GM23248 (cell line): Measurements from ENCODE around the gene NTNG2. TPM values are rescaled to one million over a fixed set of nuclear protein-coding genes. Genes with fewer than 3 reads are reported as not detected.
"Not testable (repeated sequence)": the region's sequence is repeated elsewhere in the genome, so short reads cannot be mapped to it uniquely, and the experiment has no call there.

ENCODE experiments used
- DNase-seq: peaks from one replicate; pipeline ENCODE4 v3.0.0-alpha.2; 2015
- H2AFZ ChIP-seq: fragments of 200-600 bp; sonication (generic); 2 replicates; pipeline ENCODE4 v1.6.1; 2016; ENCODE audit warnings: antibody characterized with exemption
- H3F3A ChIP-seq: fragments of 200-600 bp; sonication (generic); 2 replicates; pipeline ENCODE4 v1.6.1; 2016; ENCODE audit warnings: mild to moderate bottlenecking, antibody characterized with exemption, mixed run types; ENCODE audit not compliant: insufficient read depth
- H3K27ac ChIP-seq: fragments of 200-600 bp; sonication (generic); 2 replicates; pipeline ENCODE4 v1.5.1; 2016; ENCODE audit warnings: mild to moderate bottlenecking
- H3K27me3 ChIP-seq: fragments of 200-600 bp; sonication (generic); replicated peaks from 2 replicates; pipeline ENCODE4 v1.6.1; 2016; ENCODE audit warnings: mild to moderate bottlenecking; ENCODE audit not compliant: insufficient read depth
- H3K36me3 ChIP-seq: fragments of 200-600 bp; sonication (generic); 2 replicates; pipeline ENCODE4 v1.6.1; 2016; ENCODE audit warnings: low read depth, mild to moderate bottlenecking
- H3K4me1 ChIP-seq: fragments of 200-600 bp; sonication (generic); 2 replicates; pipeline ENCODE4 v1.6.1; 2016; ENCODE audit warnings: mild to moderate bottlenecking; ENCODE audit not compliant: insufficient read depth
- H3K4me2 ChIP-seq: fragments of 200-600 bp; sonication (generic); one replicate; pipeline ENCODE4 v1.6.1; 2016; ENCODE audit warnings: mild to moderate bottlenecking; ENCODE audit not compliant: unreplicated experiment
- H3K4me3 ChIP-seq: fragments of 200-600 bp; sonication (generic); 2 replicates; pipeline ENCODE4 v1.5.1; 2016; ENCODE audit warnings: mild to moderate bottlenecking
- H3K79me2 ChIP-seq: fragments of 200-600 bp; sonication (generic); 2 replicates; pipeline ENCODE4 v1.6.1; 2016; ENCODE audit warnings: mild to moderate bottlenecking; ENCODE audit not compliant: insufficient read depth
- H3K9ac ChIP-seq: fragments of 200-600 bp; sonication (generic); 2 replicates; pipeline ENCODE4 v1.6.1; 2016; ENCODE audit warnings: mild to moderate bottlenecking
- H3K9me2 ChIP-seq: fragments of 200-600 bp; sonication (generic); 2 replicates; pipeline ENCODE4 v1.6.1; 2016; ENCODE audit warnings: mixed run types, mild to moderate bottlenecking, moderate library complexity; ENCODE audit not compliant: insufficient read depth
- H3K9me3 ChIP-seq: fragments of 200-600 bp; sonication (generic); one replicate; pipeline ENCODE4 v1.6.1; 2017; ENCODE audit warnings: low read depth
- H4K20me1 ChIP-seq: fragments of 200-600 bp; sonication (generic); 2 replicates; pipeline ENCODE4 v1.6.0; 2016; ENCODE audit not compliant: insufficient read depth
- EZH2 ChIP-seq: fragments of 200-600 bp; sonication (generic); IDR thresholded peaks from 2 replicates; pipeline ENCODE4 v1.6.1; 2018; ENCODE audit warnings: antibody characterized with exemption, mild to moderate bottlenecking; ENCODE audit not compliant: insufficient read depth, poor library complexity, severe bottlenecking
- EZH2phosphoT487 ChIP-seq: fragments of 200-600 bp; sonication (generic); IDR thresholded peaks from 2 replicates; pipeline ENCODE4 v1.6.1; 2018; ENCODE audit warnings: antibody characterized with exemption, moderate library complexity, mild to moderate bottlenecking, low read depth; ENCODE audit not compliant: insufficient read depth
- WGBS, 2 experiments: methylation state at CpG; one replicate each; pipeline ENCODE4 v1.1.6; 2015 to 2017; ENCODE audit warnings: low lambda C conversion rate in 2 of 2, low coverage in 1 of 2; ENCODE audit errors: missing lambda C conversion rate in 2 of 2; 5-methylcytosine and 5-hydroxymethylcytosine counted together
- in situ Hi-C: fragments of 300-500 bp; cut with MboI; formaldehyde crosslinking; loops from 2 replicates; pipeline ENCODE4 v1.15.0; 2020
- polyA plus RNA-seq: library from polyadenylated mRNA; unstranded; fragments of >200 nt; fragmentation: Nextera tagmentation; extraction: Ambion mirVana; gene quantifications from 2 replicates; pipeline ENCODE4 v1.2.1, GENCODE V29; 2016
- total RNA-seq: library from RNA; depleted of rRNA; stranded (reverse); fragments of >200 nt; shearing (Covaris generic); gene quantifications from 2 replicates; pipeline ENCODE4 v1.2.3, GENCODE V29; 2014

NTNG2 gene
- total and polyA plus RNA-seq, 2 experiments from 2014 or later = 0.13 to 1.5 TPM

GRCh38 chr9:132266017-132266416 is 104.2 kb downstream of the NTNG2 start:
- H3K4me3 ChIP-seq = no peak overlapping the region
- H3K36me3 ChIP-seq = peaks cover 79% of the 10 kb centered on the region
- H2AFZ ChIP-seq = no peak overlapping the region
- in situ Hi-C loops = loop anchor here (25.0 kb wide), 1 partner anchor 654 kb away; no protein-coding TSS in a partner anchor
- H3K9me3 ChIP-seq = no peaks in the 10 kb centered on the region
- TF ChIP-seq EZH2phosphoT487 (no peak), EZH2 (no peak)
- peaks cover 19% of the 10 kb centered on the region for H3K79me2 ChIP-seq
- no peaks in the 10 kb centered on the region for H3K27me3 ChIP-seq
- no peaks in the 10 kb centered on the region for H3K4me1 ChIP-seq
- no peak overlapping the region for H3K4me2 ChIP-seq
- no peaks in the 10 kb centered on the region for H3K9me2 ChIP-seq
- no peak overlapping the region for H3K27ac ChIP-seq
- H4K20me1 ChIP-seq = peaks cover 4% of the 10 kb centered on the region; the same call in 1 of the 2 replicates
- H3F3A ChIP-seq = peaks cover 49% of the 10 kb centered on the region
- H3K9ac ChIP-seq = no peak overlapping the region
- no peak for DNase-seq
- 79 to 81% methylated on average over 3 of the region's 3 CpGs for WGBS, 2 experiments

GRCh38 chr9:132267660-132268059 is 105.8 kb downstream of the NTNG2 start:
- peaks cover 45% of the 10 kb centered on the region for H3F3A ChIP-seq
- no peaks in the 10 kb centered on the region for H3K9me3 ChIP-seq
- no peaks in the 10 kb centered on the region for H3K27me3 ChIP-seq
- H3K4me1 ChIP-seq = no peaks in the 10 kb centered on the region
- no peaks in the 10 kb centered on the region for H3K9me2 ChIP-seq
- H3K36me3 ChIP-seq = peaks cover 78% of the 10 kb centered on the region
- H3K79me2 ChIP-seq = peaks cover 19% of the 10 kb centered on the region
- H2AFZ ChIP-seq = no peak overlapping the region
- TF ChIP-seq EZH2 = no peak
- TF ChIP-seq EZH2phosphoT487 = no peak
- no peak overlapping the region for H3K4me3 ChIP-seq
- no peak overlapping the region for H3K4me2 ChIP-seq
- WGBS, 2 experiments = 77 to 82% methylated on average over 3 of the region's 3 CpGs
- no peak for DNase-seq
- peaks cover 4% of the 10 kb centered on the region; the same call in 1 of the 2 replicates for H4K20me1 ChIP-seq
- in situ Hi-C loops = loop anchor here (25.0 kb wide), 1 partner anchor 655 kb away; no protein-coding TSS in a partner anchor
- H3K27ac ChIP-seq = no peak overlapping the region
- H3K9ac ChIP-seq = no peak overlapping the region

- Histone ChIP-seq H3K79me2 (peaks cover 19% of the 10 kb centered on the region; the same call in 1 of the 2 replicates), H3K9me2 (no peaks in the 10 kb centered on the region), H2AFZ (no peak overlapping the region), H3F3A (peaks cover 42% of the 10 kb centered on the region), H3K4me3 (no peak overlapping the region), H3K4me1 (no peaks in the 10 kb centered on the region), H4K20me1 (peaks cover 4% of the 10 kb centered on the region; the same call in 1 of the 2 replicates), H3K27me3 (no peaks in the 10 kb centered on the region), H3K9ac (no peak overlapping the region), H3K27ac (no peak overlapping the region), H3K9me3 (no peaks in the 10 kb centered on the region), H3K4me2 (no peak overlapping the region), H3K36me3 (peaks cover 78% of the 10 kb centered on the region)
- peak; percentile 74 for DNase-seq
- WGBS, 2 experiments = 38 to 41% methylated on average over 10 of the region's 10 CpGs
- TF ChIP-seq EZH2phosphoT487 = no peak
- TF ChIP-seq EZH2 = no peak
- in situ Hi-C loops = loop anchor here (25.0 kb wide), 1 partner anchor 657 kb away; no protein-coding TSS in a partner anchor
These were observed 107.0 kb downstream of the NTNG2 start for GRCh38 chr9:132268725-132269352.

- H3K9me3 ChIP-seq, H3K9ac ChIP-seq, H3K4me1 ChIP-seq, H3K9me2 ChIP-seq, H3K4me2 ChIP-seq, H2AFZ ChIP-seq, H3K4me3 ChIP-seq, H3K27me3 ChIP-seq, H4K20me1 ChIP-seq: not testable (repeated sequence)
- Histone ChIP-seq H3F3A (peaks cover 46% of the 10 kb centered on the region), H3K36me3 (peaks cover 78% of the 10 kb centered on the region), H3K27ac (0 out of 2 replicates have a peak overlapping the region, but pooled peaks have one; percentile 8), H3K79me2 (peaks cover 15% of the 10 kb centered on the region; the same call in 1 of the 2 replicates)
- DNase-seq = peak; percentile 26
- in situ Hi-C loops = loop anchor here (25.0 kb wide), 1 partner anchor 658 kb away; no protein-coding TSS in a partner anchor
- 68 to 78% methylated on average over 8 to 13 of the region's 16 CpGs for WGBS, 2 experiments
These were observed 108.1 kb downstream of the NTNG2 start for GRCh38 chr9:132269704-132270516.
